ENCODE data around the gene USP3.
"Not testable (repeated sequence)": the region's sequence is repeated elsewhere in the genome, so short reads cannot be mapped to it uniquely, and the experiment has no call there.

Gene USP3

DNA sequence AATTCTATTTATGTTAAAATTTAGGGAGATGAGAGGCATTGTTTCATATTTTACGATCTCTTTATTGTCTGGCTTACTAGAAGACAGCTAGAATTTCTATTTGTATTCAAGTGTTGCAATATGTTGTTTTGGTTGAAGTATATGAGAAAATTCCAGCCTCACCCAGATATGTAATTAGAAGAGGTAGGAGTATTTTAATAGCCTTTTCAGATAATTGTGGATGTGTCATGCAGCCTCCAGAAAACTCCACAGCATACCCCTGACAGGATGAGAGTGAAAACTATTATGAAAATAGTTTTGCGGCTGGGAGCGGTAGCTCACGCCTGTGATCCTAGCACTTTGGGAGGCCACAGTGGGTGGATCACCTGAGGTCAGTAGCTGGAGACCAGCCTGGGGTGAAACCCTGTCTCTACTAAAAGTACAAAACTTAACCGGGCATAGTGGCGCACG lies 21.5 kb upstream of the USP3 start:
- no peak overlapping the region for H3K9ac ChIP-seq (ENCODE audit: low read length)
- peaks cover 2% of the 10 kb centered on the region for H3K4me1 ChIP-seq (ENCODE audit: control insufficient read depth, insufficient read depth, low read length)
- no peak overlapping the region for H3K4me3 ChIP-seq (ENCODE audit: low read length)
- H3K27ac ChIP-seq (ENCODE audit: low read depth, low read length): no peak overlapping the region
- no peaks in the 10 kb centered on the region for H3K36me3 ChIP-seq (ENCODE audit: control insufficient read depth, insufficient read depth, low read length)
- no peaks in the 10 kb centered on the region for H3K27me3 ChIP-seq (ENCODE audit: control insufficient read depth, insufficient read depth, low read length)

DNA sequence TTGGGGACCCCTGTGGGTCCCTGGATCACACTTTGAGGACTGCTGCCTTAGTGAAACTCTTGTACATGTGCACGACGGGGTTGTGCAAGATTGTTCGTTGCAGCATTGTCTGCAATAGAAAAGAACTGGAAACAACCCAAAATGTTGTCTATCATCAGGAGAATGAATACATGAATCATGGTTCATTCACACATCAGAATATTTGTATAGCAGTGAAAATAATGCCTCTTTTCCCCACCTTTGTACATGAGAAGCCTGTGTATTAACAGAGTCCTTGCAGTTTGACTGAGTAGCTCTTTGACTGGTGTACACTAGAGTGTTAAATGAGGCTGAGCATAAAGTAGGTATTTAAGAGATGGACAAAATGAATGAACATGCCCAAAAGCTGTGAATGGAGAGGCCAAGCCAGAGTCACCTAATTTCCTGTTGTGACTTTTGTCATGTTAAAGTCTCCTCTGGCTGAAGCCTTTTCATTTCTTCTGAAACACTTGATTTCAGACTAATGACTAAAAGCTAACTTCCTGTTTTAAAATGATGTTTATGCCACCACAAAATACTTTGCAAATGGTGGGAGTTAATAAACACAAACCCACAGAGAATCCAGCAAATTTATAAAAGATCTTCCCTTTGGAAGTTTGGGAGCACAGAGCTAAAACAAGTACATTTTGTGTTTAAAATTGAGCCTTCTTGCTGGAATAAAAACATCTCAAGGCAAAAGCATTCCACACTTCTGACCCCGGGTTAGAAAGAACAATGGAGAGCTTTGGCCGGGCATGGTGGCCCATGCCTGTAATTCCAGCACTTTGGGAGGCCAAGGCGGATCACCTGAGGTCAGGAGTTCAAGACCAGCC lies 20.6 kb upstream of the USP3 start:
- Histone ChIP-seq H3K27ac (ENCODE audit: low read depth, low read length) (no peak overlapping the region), H3K36me3 (ENCODE audit: control insufficient read depth, insufficient read depth, low read length) (no peaks in the 10 kb centered on the region), H3K27me3 (ENCODE audit: control insufficient read depth, insufficient read depth, low read length) (no peaks in the 10 kb centered on the region), H3K9ac (ENCODE audit: low read length) (no peak overlapping the region), H3K4me3 (ENCODE audit: low read length) (no peak overlapping the region), H3K4me1 (ENCODE audit: control insufficient read depth, insufficient read depth, low read length) (peaks cover 2% of the 10 kb centered on the region)

DNA sequence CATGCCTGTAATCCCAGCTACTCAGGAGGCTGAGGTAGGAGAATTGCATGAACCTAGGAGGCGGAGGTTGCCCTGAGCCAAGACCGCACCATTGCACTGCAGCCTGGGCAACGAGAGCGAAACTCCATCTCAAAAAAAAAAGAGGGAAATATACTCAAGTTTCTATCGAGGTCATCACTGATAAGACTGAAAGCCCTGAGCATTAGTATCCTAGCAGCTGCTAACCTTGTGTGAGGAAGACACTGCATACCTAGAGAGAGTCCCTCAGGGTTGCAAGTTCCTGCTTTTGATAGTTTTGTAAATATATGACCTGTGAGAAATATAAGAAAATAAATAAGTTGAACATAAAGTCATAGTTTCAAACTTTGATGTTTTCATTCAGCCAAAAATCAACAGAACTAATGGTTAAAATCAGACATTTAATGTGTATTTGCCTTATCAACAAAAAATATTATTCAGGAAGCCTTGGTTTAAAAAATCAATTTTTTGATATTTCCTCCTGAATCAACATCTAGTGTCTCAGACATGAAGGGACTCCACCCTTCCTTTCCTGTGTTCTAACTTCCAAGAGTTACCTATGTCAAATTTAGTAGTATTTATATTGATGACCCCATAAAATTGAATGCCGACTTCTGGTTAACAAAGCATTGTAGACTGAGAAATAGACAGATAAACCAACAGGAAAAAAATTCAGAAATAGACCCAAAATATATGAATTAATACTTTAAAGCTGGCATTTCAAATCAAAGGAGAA lies 19.8 kb upstream of the USP3 start:
- Histone ChIP-seq H3K36me3 (ENCODE audit: control insufficient read depth, insufficient read depth, low read length) (no peaks in the 10 kb centered on the region), H3K27me3 (ENCODE audit: control insufficient read depth, insufficient read depth, low read length) (no peaks in the 10 kb centered on the region)

DNA sequence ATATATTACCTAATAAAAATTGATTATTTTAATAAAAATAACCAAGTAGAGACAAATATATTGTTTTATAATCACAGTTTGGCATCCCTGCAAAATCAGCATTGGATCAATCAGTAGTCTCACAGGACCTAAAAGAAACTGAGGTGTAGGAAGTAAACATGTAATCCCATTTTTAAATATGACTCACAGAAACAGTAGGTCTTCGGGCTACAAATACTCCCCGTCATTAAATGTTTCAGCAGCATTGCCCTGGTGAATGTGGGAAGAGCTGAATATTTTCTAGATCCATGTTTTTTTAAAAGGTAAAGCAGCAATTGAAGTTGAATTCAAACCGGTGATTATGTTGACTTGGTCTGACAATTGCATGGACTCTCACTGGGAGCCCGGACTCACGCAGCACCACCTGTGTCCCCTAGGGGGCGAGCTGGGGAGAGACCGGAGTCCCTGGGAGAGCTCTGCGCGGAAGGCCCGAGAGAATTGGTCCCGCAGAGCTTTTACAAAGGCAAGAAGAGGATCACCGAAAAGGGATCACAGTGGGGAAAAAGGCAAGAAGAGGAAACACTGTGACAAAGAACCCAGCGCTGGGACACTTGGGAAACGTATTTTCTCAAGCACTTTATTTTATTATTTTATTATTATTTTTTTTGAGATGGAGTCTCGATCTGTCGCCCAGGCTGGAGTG lies 17.2 kb upstream of the USP3 start:
- no peaks in the 10 kb centered on the region for H3K4me1 ChIP-seq (ENCODE audit: control insufficient read depth, insufficient read depth, low read length)
- H3K9ac ChIP-seq (ENCODE audit: low read length): no peak overlapping the region
- H3K4me3 ChIP-seq (ENCODE audit: low read length): no peak overlapping the region

More for the DNA sequence above, 19.8 kb upstream of the USP3 start:
- Histone ChIP-seq H3K9ac (ENCODE audit: low read length) (no peak overlapping the region), H3K4me1 (ENCODE audit: control insufficient read depth, insufficient read depth, low read length) (peaks cover under 1% of the 10 kb centered on the region), H3K27ac (ENCODE audit: low read depth, low read length) (no peak overlapping the region), H3K4me3 (ENCODE audit: low read length) (no peak overlapping the region)

DNA sequence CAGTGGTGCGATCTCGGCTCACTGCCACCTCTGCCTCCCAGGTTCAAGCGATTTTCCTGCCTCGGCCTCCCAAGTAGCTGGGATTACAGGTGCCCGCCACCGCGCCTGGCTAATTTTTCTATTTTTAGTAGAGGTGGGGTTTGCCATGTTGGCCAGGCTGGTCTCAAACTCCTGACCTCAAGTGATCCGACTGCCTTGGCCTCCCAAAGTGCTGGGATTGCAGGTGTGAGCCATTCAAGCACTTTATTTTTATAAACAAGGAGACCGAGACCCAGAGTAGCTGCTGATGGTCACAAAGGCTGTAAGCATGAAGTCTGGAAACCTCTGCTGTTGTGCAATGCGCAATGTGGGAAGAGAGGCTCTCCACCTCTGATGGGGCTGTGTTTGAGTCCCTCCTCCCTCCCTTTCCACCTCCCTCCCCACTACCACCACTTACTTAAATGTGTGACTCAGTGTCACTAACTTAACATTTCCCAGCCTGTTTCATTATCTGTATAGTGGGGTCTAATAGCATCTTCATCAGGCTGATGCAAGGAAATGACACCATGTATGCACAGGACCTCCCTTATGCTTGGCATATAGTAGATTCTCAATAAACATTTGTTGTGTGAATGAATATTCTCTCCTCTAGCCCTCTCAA lies 16.5 kb upstream of the USP3 start:
- not testable (repeated sequence) for H3K9ac ChIP-seq (ENCODE audit: low read length); H3K27ac ChIP-seq (ENCODE audit: low read depth, low read length); H3K36me3 ChIP-seq (ENCODE audit: control insufficient read depth, insufficient read depth, low read length); H3K4me1 ChIP-seq (ENCODE audit: control insufficient read depth, insufficient read depth, low read length); H3K27me3 ChIP-seq (ENCODE audit: control insufficient read depth, insufficient read depth, low read length); H3K4me3 ChIP-seq (ENCODE audit: low read length)

More for the DNA sequence above, 17.2 kb upstream of the USP3 start:
- no peaks in the 10 kb centered on the region for H3K36me3 ChIP-seq (ENCODE audit: control insufficient read depth, insufficient read depth, low read length)
- no peaks in the 10 kb centered on the region for H3K27me3 ChIP-seq (ENCODE audit: control insufficient read depth, insufficient read depth, low read length)
- no peak overlapping the region for H3K27ac ChIP-seq (ENCODE audit: low read depth, low read length)

DNA sequence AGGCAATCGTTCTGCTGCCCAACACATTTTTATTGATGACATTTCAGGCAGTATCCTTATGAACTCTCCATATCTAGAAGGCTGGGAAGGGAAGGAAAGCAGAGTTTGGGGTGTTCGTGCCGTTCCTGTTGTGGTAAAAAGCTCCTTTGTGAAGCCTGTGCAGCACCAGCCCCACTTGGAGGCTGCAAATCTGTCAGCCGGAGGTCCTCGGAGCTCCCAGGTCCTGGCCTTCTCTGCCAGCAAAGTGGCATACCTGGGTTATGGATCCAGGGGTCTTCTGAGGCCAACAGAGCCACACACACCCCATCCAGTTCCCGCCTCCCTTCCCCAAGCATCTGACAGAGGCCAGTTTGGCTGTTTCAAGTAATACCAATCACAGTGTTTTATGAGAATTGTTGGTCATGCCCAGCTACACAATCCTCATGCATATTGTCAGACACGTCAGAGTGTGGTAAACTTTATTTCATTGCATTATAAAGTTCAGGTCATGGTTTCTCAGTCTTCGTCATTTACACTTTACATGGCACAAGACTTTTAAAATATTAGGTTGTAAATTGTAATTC lies 15.9 kb upstream of the USP3 start:
- Histone ChIP-seq H3K9ac (ENCODE audit: low read length) (no peak overlapping the region), H3K27me3 (ENCODE audit: control insufficient read depth, insufficient read depth, low read length) (no peaks in the 10 kb centered on the region), H3K36me3 (ENCODE audit: control insufficient read depth, insufficient read depth, low read length) (no peaks in the 10 kb centered on the region), H3K4me1 (ENCODE audit: control insufficient read depth, insufficient read depth, low read length) (peaks cover 4% of the 10 kb centered on the region), H3K27ac (ENCODE audit: low read depth, low read length) (no peak overlapping the region), H3K4me3 (ENCODE audit: low read length) (no peak overlapping the region)

DNA sequence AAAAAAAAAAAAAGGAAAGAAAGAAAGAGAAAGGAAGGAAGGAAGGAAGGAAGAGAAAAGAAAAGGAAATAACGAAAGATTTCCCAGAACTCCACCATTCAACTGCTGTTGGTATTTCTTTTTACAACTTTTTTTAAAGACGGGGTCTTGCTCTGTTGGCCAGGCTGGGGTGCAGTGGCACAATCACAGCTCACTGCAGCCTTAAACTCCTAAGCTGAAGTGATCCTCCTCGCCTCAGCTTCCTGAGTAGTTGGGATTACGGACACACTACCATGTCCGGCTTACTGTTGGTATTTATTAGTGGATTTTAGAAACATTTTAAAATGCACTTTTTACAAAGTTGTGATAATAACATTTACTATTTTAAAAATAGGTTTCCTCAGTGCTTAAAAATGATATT lies 15.0 kb upstream of the USP3 start:
- H3K4me1 ChIP-seq (ENCODE audit: control insufficient read depth, insufficient read depth, low read length): peaks cover 4% of the 10 kb centered on the region
- H3K36me3 ChIP-seq (ENCODE audit: control insufficient read depth, insufficient read depth, low read length): no peaks in the 10 kb centered on the region
- H3K27ac ChIP-seq (ENCODE audit: low read depth, low read length): no peak overlapping the region
- no peak overlapping the region for H3K4me3 ChIP-seq (ENCODE audit: low read length)
- H3K9ac ChIP-seq (ENCODE audit: low read length): no peak overlapping the region
- no peaks in the 10 kb centered on the region for H3K27me3 ChIP-seq (ENCODE audit: control insufficient read depth, insufficient read depth, low read length)

DNA sequence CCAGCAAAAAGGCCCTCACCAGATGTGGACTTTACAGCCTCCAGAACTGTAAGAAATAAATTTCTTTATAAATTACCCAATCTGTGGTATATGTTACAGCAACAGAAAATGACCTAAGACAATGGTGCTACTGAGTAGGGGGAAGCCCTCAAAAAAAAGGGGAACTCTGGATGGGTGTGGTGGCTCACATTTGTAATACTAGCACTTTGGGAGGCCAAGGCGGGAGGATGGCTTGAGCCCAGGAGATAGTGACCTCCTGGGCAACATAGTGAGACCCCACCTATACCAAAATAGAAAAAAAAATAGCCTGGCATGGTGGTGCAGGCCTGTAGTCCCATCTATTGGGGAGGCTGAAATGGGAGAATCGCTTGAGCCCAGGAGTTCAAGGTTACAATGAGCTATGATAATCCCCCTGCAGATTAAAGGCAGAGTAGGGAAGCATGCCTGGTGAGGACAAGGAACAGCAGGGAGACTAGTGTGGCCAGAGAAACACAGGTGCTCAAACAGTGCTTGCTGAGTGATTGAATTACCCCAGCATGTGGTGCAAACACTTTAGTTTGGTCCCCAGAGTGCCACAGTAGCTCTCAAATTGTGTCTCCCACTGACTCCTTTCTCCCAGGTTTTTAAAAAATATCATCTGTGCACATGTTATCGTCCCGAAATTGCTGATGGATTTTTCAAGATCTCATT lies 13.9 kb upstream of the USP3 start:
- Histone ChIP-seq H3K27me3 (ENCODE audit: control insufficient read depth, insufficient read depth, low read length) (no peaks in the 10 kb centered on the region), H3K4me3 (ENCODE audit: low read length) (no peak overlapping the region), H3K36me3 (ENCODE audit: control insufficient read depth, insufficient read depth, low read length) (no peaks in the 10 kb centered on the region), H3K27ac (ENCODE audit: low read depth, low read length) (no peak overlapping the region), H3K9ac (ENCODE audit: low read length) (no peak overlapping the region), H3K4me1 (ENCODE audit: control insufficient read depth, insufficient read depth, low read length) (peaks cover 4% of the 10 kb centered on the region)

DNA sequence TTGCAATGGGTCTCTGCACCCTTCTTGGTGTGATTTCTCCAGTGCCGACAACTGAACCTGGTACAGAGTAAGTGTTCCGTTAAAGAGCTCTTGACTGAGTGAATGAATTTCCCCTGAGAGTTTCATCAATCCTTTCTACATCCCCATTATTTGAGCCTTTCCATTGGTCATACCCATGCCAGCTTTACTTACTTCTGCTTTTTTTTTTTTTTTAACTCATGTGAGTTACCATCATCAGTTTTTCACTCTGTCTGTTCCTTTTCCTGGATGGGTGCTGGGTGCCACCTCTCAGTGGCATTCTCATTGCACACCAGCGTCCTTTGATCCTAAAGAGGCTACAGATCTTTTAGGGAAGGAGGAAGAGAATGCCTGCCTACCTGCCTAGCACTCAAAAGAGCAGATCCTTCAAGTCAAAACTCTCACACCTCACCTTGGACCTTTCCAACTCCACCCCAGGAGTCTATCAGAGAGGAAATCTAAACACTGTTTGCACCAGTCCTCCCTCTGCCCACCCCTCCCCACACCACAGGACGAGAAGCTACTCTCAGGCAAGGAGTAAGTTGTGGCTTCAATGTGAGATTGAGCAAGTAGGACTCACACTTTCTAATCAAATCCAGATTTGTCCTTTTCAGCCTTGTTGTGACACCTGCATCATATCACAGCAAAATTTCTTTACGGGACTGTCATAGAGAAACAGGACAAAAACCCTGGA lies 13.1 kb upstream of the USP3 start:
- Histone ChIP-seq H3K4me3 (ENCODE audit: low read length) (no peak overlapping the region), H3K27me3 (ENCODE audit: control insufficient read depth, insufficient read depth, low read length) (no peaks in the 10 kb centered on the region), H3K36me3 (ENCODE audit: control insufficient read depth, insufficient read depth, low read length) (no peaks in the 10 kb centered on the region), H3K27ac (ENCODE audit: low read depth, low read length) (no peak overlapping the region), H3K4me1 (ENCODE audit: control insufficient read depth, insufficient read depth, low read length) (peaks cover 4% of the 10 kb centered on the region), H3K9ac (ENCODE audit: low read length) (no peak overlapping the region)

DNA sequence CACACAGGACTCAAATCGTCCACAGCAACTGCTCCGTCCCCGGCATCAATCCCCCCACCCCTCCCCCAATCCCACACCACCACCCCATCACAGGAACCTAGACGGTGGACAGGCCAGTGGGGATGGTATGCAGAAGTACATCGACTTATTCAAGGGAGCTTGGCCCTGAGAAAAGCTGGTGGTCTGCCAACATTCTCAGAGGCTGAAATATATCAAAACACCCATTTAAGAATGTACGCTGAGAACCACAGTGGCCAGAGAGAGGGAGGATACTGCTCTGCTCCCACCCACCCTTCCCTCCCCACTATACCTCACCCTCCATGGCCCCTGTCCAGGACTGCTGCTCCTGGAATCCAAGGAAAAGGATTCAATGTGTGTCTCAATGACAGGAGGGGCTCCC lies 12.4 kb upstream of the USP3 start:
- no peaks in the 10 kb centered on the region for H3K27me3 ChIP-seq (ENCODE audit: control insufficient read depth, insufficient read depth, low read length)
- H3K9ac ChIP-seq (ENCODE audit: low read length): no peak overlapping the region
- H3K27ac ChIP-seq (ENCODE audit: low read depth, low read length): no peak overlapping the region
- peaks cover 4% of the 10 kb centered on the region for H3K4me1 ChIP-seq (ENCODE audit: control insufficient read depth, insufficient read depth, low read length)
- no peak overlapping the region for H3K4me3 ChIP-seq (ENCODE audit: low read length)
- H3K36me3 ChIP-seq (ENCODE audit: control insufficient read depth, insufficient read depth, low read length): no peaks in the 10 kb centered on the region

DNA sequence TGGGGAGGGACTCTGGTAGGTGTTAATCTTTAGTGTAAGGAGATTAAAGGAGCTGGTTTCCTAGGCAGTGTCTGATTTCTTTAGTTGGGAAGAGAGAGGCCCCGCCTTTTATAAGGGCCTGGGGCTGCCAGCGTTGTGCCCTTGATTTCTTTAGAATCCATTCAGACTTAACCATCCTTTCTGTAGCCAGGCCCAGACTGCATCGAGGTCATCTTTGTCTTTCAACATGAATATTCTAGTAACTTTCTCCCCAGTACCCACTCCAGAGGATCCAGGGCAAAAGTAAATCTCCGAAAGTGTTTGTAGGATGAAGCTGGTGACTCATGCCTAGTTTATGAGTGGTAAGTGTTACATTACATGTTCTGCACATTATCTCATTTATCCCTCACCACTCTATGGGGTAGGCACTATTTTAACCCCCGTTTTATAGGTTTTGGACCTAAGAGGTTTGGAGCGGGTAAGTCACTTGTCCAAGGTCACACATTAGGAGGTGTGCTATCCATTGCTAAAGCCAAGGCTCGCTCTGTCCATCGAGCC lies 11.8 kb upstream of the USP3 start:
- Histone ChIP-seq H3K4me3 (ENCODE audit: low read length) (no peak overlapping the region), H3K4me1 (ENCODE audit: control insufficient read depth, insufficient read depth, low read length) (peaks cover 4% of the 10 kb centered on the region), H3K27ac (ENCODE audit: low read depth, low read length) (no peak overlapping the region), H3K27me3 (ENCODE audit: control insufficient read depth, insufficient read depth, low read length) (no peaks in the 10 kb centered on the region), H3K36me3 (ENCODE audit: control insufficient read depth, insufficient read depth, low read length) (no peaks in the 10 kb centered on the region), H3K9ac (ENCODE audit: low read length) (no peak overlapping the region)
